SHP77 treated with DMSO at 0.1 percent for 48 hours (cell line): Measurements from ENCODE around the gene BEAN1.

Source experiments
- DNase-seq: peaks from one replicate; lab custom pipeline; 2025; lab: John Stamatoyannopoulos, UW

BEAN1 gene

GRCh38 chr16:66470556-66470955 is 43.5 kb downstream of the BEAN1 start:
- no peak for DNase-seq

- no peak for DNase-seq
Measured at GRCh38 chr16:66471264-66471663, 44.2 kb downstream of the BEAN1 start.

GRCh38 chr16:66471716-66472393 is 44.8 kb downstream of the BEAN1 start:
- DNase-seq, result no peak

DNA sequence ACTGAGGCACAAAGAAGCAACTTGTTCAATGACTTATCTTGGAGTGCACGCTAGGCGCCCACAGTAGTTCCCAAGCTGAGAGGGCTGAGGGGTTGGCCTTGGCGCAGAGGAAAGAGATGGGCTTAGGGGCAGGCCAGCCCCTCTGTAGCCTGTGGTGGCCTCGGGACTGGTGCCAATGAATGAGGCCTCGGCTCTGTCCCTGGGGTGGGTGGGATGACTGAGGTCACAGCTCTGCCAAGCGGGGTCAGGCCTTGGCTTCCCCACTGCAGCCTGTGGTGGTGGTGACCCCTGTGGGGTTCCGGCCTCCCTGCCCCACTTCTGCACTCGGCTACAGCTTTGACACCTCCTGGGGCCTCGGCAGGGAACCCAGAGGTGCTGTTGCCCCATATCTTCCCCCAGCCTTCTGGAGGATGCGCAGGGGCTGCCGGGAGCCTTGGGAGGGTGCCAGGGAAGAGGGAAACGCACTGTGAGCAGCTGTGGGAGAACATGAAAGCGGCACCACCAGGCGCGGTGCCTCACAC is 46.0 kb downstream of the BEAN1 start:
- peak; percentile 40 for DNase-seq

DNA sequence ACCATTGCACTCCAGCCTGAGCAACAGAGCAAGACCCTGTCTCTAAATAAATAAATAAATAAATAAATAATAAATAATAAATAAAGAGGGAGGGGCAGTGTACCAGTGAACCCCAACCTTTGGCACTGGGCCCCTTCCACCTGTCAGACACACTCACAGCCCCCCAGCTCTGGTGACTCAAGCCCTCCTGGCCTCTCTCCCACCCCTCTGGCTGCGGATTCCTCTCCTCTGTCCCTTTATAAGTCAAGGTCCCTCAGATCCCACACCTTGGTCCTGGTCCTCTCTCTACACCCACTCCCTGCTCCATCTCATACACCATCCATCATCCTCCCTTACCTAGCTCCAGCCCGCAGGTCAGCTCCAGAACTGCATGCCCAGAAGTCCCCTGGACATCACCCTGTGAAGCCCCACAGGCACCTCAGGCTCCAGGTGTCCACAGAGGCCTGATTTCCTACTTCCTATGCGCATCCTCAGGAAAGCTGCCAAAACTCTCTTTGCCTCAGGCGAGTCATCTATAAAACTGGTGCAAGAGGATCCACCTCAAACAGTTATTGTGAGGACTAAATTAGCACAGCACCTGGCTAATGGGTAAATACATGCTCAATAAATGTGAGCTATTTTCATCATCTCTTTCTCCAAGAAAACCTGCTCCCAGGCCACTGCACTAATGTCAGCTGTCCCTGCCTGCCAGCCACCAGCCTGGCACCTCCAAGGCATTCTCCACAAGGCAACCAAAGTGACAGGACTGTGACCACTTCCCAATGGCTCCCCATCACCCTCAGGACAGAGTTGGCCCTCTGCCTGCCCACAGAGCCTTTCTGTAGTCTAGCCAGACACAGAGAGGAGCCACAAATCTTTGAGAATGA is 46.8 kb downstream of the BEAN1 start:
- peak; percentile 66 for DNase-seq

DNA sequence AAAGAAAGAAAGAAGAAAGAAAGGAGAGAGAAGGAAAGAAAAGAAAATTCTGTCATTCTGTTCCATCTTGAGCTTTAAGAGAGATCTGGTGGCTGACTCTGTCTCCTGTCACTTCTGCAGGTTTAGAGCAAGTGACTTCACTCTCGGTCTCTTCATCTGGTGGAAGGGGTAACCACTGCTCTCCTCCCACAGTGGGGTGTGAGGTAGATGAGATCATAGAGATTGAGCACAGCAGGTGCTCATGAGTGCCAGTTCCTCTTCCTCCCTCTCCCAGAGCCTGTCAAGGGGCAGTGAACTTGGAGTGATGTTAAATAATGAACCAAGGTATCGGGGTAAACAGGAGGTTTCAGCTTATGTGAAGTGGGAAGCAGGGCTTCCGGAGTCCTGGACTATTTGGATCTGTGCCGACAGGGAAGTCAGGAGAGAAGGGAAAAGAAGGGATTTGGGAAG is 47.7 kb downstream of the BEAN1 start:
- peak; percentile 83 for DNase-seq

DNA sequence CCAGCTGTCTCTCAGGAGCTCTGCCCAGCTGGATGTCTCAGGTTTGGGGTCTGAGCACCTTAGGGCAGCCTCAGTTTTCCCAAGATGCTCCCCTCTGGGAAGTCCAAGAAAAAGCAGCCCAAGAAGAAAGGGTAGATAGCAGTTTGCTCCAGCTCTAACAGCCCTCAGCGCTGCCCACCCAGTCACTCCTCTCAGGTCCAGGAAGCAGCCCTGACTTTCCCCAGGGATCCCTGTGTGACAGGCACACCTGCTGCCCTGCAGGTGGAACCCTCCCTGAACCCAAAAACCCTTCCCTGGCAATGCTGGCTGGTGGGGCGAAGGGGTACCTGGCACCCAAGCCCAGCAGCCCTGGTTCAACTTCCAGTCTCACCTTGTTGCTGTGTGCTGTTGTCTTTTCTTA is 48.1 kb downstream of the BEAN1 start:
- no peak for DNase-seq

DNA sequence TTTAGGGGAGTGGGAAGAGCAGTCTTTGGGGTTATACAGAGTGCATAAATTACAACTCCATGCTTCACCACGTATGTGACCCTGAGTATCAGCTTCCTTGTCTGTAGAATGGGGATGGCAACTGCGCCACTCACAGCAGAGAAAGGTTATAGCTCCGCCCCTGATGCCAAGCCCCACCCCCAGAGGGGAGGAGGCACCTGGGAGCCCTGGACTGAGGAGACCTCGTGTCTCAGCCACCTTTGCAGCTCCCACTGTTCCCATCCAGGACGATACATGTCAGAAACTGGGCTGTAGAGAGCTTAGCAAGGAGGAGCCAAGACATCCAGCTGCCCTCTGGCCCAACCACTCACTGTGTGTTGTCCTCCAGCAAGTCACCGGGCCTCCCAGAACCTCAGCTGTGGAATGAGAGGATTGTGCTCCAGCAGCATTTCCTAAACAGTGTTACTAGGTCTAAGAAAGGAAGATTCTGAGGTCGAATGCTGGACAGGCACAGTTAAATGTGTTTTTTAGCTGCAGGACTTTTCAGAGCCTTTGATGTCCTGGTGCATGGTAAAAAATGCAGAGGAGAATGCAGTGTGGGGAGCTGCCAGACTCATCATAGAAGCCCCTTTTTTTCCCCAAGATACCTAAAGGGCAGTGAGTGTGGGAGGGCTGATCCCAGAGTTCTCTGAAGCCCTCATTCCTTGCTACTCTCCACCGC is 49.4 kb downstream of the BEAN1 start:
- DNase-seq, result peak; percentile 13

DNA sequence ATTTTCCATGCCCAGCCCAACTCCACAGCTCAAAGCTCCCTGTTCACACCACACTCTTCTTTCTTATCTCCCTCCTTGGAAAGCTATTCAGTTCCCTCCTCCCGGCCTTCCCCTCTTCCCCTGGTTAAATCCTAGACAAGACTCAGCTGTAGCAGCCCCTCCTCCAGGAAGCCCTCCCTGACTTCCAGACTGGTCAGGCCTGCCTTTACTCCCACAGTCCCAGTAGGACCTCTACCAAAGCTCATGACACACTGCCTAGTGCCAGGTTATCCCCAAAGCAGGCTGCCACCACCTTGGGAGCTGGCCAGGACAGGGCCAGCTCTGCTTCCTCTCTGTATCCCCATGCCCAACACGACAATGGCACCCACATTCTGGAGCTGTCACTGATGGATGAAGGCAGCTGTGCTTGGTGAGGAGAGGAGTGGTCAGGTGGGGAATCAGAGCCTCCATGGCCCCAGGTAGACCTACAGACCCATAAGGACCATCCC is 50.0 kb downstream of the BEAN1 start:
- no peak for DNase-seq

DNA sequence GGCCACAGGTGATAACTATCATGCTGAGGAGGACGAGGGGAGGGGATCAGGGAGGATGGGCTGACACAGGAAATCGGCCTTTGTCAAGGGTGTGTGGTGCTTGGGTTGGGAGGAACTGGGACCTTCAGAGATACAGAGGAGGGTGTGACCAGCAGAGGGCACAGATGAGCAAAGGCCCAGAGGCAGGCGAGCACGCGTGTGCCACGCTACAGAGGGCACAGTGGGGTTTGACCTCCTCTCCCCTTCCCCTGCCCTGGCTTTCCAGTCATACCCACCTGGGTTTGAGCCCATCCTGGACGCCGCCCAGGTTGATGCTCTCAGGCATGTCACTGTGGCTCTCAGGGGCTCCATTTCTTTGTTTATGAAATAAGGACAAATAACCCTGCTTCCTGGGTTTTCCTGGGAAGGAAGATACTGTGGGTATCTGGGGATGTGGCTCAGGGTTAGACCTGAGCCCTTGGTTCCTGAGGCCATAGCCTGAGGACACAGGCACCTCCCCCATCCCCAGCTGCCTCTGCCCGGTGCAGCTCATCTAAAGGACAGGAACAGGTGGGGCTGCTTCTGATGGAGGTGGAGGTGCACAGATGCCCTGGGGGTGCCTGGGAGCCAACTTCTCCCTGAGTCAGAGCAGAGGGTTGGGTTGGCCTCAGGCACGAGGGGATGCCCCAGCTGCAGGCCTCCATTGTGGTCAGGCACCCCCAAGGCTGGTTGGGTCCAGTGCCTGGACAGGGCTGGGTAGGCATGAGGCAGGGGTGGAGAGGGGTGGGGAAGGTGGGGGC is 51.8 kb downstream of the BEAN1 start:
- peak; percentile 39 for DNase-seq

DNA sequence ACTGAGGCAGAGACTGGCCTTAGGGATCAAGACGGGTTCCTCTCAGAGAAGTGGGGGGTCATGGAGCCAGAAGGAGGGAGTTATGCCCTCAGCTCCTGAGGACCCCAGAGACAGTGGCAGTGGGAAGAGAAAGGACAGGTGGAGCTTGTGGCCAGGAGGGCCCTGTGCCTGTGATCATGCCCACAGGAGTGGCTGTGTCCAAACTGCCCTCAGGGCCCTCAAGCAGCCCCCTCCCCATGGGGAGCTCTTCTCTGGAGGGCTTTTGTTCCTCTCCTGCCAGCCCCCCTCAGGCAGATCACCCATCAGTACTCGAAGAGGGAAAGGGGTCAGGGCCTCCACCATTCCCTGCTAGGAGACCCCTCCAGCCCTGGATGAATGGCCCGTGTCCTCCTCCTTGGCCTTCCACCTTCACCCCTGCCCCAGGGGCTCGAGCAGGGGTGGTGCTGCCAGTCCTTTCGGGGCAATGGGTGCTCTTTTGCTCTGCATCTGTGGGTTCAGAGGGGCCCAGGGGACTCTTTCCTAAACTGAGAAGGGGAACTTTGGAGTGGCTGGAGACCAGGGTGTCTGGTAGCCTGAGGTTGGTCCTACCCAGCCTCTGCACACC is 52.7 kb downstream of the BEAN1 start:
- no peak for DNase-seq

GRCh38 chr16:66480265-66481080 is 53.4 kb downstream of the BEAN1 start:
- no peak for DNase-seq

DNA sequence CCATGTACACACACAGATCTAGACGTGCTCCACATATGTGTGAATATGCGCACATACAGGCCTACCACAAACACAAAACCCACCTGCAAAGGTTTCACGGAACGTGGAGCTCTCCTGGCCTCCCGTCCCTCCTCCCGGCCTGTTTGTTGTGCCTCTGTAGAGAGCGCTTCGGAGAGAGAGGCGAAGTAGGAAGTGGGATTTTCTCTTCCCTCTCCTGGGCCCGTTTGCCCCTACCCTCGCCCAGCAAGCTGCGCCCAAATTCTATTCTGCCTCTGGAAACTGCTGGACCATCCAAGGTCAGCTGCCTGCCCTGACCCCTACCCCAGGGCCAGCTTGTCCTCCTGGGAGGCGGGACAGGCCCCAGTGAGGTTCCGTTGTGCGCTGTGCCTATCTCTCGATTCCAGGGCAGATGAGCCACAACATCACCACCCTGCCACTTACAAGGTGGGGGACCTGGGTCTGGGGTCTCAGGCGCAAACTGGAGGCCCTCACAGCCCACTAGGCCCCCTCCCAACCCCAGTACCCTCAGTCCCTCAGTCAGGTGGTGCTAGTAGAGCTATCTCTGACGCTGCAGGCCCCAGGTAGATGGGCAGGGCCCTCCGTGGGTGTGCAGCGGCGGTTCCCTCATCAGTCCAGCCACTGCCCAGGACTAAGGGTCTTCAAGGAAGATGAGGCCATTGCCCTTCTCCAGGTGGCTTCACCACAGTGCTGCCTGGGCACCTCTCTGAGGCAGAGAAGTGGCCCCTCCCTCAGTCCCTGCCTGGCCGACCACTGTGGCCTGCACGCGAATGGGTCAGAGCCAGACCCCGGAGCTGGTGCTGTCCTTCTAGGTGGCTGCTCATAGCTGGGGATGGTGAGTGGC is 54.2 kb downstream of the BEAN1 start:
- no peak for DNase-seq

DNA sequence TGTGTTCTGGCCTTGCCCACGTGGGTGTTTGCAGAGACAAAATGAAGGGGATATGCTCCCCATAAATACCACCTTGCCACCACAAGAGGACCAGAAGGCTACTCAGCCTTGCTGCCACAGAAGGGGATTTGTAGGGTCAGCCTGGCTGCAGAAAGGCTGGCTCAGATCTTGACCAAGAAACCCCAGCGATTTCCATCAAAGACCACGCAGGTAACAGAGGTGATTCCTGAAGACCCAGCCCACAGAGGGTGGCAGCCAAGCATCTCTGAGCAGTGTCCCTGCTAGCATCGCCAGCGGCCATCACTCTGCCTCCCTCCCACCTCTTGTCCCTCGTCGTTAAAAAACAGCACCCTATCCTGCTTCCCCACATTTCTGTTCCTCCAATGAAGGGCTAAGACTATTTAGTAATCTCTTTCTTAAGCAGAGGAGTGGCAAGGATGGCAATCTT is 54.9 kb downstream of the BEAN1 start:
- DNase-seq, result no peak

DNA sequence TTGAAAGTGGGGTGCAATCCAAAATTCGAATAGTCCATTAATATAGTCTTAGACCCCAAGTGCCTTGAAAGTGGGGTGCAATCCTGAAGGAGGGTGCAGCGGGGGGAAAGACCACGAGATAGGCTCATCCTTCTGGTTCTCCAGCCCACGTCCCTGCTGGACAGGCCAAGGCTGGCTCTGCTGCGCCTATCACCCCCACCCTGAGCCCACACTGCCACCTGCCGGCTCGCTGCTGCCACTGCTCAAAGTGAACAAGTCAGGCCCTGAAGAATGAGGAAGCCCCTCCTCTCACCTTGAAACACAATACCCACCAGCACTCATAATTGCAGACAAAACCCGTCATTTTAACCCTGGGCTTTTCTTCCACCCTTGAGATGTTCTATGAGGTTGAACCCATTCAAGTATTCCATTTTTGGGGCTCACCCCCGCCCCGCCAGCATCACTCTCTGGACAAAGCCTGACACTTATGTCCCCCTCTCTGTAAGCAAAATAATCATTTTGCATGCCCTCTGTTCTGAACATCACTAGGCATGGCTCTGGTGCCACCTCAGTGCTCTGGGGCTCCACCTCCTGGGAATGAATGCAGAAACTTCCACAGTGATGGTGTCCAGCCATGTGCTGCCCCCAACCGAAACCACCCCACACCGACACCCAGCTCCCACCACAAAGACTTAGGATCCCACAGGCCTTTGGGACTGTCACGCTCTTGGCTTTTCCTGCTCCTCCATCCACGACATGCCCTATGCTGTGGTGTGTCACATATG is 56.8 kb downstream of the BEAN1 start:
- DNase-seq, result peak; percentile 33

DNA sequence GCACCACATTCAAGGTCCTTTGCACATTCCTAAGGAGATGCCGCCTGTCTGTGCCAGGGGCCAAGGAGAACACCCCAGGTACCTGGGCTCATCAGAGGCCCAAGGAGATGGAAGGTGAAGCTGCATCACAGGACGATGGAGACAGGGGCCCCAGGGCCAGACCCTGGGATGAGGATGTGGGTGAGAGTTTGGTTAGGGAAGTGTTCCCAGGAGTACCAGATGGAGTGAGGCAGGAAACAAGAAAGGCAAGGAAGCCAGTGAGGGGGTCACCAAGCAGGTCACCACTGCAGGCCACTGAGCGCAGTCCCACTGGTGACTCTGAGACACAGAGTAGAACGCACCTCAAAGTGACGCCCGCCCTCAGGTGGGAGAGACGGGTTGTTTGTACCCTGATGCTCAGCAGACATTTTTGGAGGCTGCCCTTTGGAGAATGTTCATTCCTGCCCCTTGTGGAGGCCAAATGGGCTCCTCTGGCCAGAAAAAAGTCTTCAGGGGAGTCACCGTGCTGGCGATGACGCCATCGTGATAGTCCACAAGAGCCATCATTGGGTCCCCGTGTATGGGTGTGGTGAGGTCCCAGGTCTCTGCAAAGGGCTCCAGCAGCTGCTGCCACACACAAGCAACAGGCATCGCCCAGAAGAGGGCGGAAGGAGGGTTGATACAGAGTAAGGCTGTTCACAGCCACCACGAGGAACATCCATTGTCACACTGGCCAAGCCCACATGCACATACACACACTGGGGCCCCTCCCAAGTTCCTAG is 57.5 kb downstream of the BEAN1 start:
- DNase-seq, result no peak

GRCh38 chr16:66485376-66485775 is 58.3 kb downstream of the BEAN1 start:
- no peak for DNase-seq
